Hematopoietic multipotent progenitor cell (in vitro differentiated cells): ENCODE results near the gene VCAN. TPM values are rescaled to one million over a fixed set of nuclear protein-coding genes. Genes with fewer than 3 reads are reported as not detected.

Experiments used
- DNase-seq, 3 donors: peaks; one replicate each; pipeline ENCODE4 v3.0.0-alpha.2; 2011 to 2015; ENCODE audit warnings: low read depth in 2 of 3, low spot score in 2 of 3
- total RNA-seq: library from RNA; depleted of rRNA; stranded (reverse); fragments of >200 nt; gene quantifications from one replicate; pipeline ENCODE4 v1.2.3, GENCODE V29; 2012

VCAN gene
- total RNA-seq, 1 donor: 5.4 TPM

DNA sequence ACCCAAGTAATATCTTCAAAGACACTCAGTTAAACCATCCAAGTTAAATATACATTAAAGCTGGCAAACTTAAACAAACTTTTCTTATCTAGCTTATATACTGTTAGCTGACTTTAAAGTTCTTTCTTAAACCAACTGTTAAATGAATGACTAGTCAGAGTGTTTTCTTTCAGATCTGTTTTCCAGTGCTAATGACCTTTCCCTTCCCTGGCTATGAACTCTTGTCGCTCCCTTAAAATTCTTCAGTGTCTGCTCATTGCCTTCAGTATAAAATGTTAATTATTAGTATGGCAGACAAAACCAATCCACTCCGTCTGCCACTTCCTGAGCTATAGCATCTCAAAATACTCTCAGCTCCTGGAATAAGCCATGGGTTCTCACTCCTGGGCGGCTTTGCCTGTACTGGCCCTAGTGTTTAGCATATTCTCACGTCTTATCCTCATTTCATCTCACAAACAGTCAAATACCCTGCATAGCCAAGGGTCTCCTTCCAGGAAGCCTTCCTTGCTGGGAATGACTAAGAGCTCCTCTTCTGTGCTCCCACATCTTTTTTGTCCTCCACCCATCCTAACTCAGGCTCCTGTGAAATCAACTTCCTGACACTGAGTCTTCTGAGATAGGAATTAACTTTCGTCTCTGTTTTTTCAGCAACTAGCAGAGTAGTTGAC, 87.7 kb downstream of the VCAN start:
- DNase-seq: no peak

DNA sequence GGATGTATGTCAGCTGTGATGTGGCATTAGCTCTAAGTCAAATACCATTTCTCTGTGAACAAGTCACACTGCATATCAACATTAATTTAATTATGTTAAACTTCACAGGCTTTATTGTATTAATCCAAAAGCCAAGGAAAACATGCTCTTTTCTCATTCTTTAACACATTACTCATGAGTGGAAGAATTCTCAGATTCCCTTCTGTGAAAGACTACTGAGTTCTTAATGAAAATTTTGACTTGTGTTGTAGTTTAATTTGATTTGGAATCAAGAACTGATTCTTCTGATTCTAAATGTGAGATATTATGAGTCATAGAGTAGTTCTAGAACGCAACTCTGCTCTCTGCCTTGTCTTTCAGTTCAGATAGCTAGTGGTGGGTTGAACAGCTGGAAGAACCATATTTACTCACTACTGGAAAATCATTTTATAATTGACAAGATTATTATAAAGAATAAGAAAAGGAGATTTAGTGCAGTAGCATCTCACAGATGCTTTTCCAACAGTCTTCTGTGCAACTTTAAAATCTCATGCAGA, 90.6 kb downstream of the VCAN start:
- DNase-seq: no peak

DNA sequence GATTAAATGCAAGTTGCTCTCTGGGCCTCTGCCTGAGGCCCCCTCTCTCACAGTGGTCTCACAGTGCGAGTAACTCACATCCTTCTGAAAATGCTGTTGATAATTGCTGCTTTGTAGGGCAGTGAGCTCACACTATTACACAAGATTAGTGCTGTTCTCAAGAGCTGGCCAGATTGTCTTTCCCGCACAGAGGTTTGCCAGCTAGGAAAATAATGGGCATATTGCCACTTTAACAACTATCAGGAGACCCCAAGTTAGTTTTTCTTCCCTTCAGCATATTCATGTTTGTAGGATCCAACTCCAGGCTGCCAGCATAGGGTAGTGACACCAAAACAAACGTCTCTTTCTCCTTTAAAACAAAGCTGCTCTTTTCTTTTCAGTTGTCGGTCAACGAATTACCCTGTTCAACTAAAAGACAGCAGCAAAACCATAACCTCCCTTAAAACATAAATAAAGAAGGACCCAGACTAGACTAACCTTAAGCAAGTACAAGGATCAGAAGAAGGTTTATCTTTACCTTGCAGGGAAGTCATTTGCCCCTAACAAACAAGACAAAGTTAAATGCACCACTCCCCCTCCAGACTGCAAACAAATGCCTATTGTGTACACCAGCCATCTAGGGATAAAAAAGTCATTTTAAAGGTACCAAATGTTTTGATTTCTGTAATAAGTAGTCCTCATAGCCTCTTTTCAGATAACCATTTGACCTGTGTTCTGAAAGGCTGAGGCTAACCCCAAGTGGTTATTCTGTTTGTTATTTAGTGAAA, 91.4 kb downstream of the VCAN start:
- DNase-seq: no peak

DNA sequence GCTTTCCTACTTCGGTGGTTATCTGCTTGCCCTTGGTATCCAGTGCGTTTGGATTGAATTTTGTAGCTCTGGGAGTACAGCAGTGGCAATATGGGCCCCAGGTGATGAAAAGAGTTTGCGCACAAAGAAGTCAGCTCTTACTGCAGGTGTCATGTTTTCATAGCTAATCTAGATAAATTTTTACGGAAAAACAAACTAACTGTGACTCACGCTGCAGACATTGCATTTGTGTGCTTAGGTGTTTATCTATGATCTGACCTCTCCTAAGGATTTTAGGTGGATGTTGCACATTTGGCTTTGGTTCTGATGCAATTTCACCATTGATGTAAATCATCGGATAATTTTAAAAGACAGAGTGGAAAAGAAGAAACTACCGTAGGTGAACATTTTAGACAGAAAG, 92.1 kb downstream of the VCAN start:
- DNase-seq: no peak

DNA sequence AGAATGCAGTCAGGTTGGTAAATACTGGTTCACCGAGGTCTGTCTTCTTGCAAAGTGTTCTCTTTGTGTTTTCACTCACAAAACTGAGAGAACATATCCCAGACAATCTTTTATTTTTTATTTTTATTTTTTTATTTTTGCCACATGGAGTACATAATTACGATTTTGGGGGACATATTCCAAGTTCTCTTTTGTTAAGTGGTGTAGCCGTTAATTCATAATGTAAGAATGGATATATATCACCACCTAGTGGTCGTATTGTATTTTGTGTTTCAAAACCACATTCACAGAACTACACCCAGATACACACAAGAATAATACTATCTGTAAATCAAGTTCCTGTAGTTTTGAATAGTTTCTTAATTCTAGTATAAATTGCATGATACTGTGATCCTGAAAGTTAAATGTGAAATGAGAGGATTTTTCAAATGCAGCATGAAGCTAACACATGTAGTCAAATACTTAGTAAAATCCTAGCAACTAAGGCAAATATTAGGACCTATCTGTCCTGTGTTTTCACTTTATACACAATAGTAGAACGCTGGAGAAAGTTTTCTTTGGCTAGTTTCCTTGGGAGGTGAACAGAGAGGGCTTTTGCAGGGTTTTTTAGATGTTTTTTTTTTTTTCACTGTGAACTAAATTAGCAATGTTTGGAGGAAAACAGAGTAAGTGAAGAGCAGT, 92.7 kb downstream of the VCAN start:
- DNase-seq: peak in 2 of 3 donors; percentile 16 to 67

DNA sequence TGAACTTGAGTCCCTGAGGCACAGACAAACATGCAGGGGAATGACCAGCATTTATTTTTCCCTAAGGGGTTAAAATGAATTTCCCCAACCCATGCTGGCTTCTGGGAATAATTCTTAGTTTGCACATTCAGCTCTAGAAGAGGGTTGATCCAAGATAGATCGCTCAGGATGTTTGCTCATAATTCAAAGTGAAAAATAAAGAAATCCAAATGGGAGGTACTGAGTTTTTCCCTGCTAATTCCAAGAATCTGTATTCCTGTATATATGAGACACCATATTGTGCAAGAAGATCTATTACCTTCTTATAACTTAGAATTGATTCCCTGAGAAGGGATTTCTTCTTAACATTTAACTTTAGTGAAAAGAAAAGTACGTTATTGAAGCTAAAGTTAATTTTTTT, 96.2 kb downstream of the VCAN start:
- DNase-seq: no peak

DNA sequence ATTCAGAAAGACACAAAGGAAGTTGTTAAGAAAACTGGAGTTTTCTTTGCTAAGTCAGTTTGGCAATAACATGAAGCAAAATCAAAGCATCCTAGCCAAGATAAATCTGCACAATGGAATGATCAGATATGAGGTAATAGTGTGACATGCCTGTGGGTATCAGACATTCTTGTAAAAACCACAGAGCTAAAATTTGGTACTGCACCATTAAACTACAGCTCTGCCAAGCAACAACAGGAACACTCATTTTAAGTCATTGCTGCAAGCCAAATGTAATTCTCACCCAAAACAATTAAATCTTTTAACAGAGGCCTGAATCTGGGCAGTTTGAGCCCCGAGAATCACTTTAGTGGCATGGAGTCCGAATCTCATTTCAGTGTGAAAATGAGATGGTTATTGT, 96.6 kb downstream of the VCAN start:
- DNase-seq: no peak

DNA sequence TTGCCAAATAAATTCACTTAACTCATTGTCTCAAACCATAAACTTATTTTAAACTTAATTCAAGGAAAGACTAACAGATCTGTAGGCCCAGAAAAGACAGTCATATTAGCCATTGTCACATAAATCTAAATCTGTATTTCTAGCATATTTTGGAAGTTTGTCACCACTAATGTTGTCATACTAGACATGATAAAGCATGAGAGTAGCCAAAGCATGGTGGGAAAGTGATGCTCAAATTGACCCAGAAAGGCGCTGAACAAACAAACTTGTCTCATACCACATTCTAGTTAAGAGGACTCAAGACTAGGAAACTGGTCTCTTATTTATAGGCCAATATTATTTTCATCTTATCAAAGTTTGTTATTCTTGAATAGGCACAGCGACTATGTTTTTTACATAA, 99.4 kb downstream of the VCAN start:
- no peak for DNase-seq

DNA sequence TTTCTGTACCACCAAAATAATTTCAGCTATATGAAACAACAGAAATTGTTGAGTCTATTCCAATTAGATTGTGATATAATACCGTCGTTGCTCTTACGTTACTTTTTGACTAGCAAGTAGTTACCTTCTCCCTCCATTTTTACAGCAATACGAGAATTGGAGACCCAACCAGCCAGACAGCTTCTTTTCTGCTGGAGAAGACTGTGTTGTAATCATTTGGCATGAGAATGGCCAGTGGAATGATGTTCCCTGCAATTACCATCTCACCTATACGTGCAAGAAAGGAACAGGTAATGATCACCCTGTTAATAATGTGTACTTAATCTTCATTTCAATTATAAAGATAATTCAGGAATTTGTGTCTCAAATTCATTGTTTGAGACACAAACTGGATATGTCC, 100.7 kb downstream of the VCAN start:
- DNase-seq: no peak

DNA sequence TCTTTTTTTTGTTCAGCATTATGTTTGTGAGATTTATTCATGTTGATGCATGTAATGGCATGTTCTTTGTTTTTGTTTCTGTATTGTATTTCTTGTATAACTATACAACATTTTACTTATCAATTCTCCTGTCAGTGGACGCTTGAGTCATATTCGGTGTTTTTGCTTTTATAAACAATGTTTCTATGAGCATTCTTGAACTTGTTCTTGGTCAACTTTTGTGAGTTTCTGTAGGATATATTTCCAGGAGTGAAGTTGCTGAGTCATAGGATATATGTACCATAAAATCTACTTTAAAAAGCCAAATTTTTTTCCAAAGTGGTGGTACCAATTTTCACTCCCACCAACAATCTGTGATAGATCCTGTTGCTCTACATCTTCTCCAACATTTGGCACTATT, 104.8 kb downstream of the VCAN start:
- DNase-seq: no peak

DNA sequence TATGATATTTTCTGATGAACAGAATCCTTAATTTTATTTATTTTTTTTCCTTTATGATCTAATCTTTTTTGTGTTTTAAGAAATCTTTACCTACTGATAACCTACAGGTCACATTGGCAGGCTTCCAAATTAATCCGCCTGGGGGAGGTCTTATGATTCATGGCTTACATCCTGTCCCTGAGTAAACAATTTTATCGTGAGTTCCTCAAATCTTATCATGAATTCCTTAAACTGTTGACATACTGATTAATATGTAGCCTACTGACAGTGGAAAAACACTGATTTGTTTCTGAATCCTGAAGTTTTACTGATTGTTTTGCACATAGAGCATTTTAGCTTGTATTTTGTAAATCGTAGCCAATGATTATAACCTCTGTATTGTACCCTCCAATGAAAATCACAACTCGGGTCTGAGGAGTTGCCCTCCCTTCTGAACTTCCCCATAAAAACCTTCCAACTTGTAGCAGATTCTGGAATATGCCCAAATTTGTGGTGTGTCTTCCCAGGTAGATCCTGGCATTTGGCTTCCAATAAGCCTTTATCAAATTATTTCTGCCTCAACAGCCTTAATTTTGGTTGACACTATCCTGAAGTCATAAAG, 105.6 kb downstream of the VCAN start:
- DNase-seq: peak in 1 of 3 donors; percentile 3

DNA sequence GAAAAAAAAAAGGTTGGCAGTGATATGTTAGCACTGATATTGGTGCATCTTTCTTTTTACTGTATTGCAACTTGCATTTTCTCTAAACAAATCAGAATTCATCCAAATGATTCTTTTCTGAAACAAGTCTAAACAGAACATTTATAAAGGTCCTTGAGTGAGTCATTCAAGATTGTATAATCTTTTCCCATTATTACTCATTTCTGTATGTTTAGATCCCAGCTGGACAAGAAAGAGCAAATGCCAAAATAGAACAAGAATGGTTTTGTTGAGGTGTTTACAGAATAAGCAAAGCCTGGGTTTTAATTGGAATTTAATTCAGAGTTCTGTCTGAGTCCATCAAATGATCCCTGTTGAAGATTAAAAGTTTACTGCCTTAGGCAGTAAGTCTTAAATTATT, 112.3 kb downstream of the VCAN start:
- no peak for DNase-seq

DNA sequence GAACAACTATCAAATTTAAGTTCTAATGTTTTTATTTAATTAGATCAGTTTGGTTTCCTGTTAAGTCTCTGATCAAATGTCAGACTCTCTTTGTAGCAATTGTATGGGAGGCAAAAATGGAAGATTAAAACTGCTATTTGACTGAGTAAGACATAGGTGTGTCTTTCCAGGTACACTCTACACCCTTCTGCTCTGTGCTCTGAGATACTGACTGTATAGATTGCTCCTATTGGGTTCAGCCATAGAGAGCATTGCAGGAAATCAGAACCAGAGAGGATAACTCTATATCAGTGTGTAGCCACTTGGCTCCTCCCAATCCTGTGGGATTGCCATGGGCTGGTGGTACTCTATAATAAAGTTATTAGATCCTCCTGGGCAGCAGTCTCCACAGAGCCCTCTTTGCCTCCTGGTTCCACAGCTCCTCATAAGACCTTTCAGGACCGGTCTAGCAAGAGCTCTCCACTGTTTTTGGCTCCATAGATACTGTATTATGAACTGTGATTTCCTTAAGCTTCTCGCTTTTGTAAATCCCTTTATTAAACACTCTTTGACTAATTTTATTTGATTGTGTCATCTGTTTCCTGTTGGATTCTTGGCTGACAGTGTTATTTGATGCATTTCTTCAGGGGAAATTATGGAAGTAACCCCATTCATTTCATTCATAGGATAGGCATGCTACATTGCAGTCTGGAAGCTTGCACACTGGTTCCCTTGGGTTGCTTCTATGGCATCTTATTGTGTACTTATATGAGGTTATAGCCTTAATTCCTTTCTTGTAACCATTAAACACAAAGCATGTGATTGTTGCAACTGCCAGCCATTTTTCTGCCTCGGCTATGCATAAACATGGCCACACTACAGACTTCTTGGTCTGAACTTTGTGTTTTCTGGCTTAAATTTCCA, 115.6 kb downstream of the VCAN start:
- DNase-seq: no peak

DNA sequence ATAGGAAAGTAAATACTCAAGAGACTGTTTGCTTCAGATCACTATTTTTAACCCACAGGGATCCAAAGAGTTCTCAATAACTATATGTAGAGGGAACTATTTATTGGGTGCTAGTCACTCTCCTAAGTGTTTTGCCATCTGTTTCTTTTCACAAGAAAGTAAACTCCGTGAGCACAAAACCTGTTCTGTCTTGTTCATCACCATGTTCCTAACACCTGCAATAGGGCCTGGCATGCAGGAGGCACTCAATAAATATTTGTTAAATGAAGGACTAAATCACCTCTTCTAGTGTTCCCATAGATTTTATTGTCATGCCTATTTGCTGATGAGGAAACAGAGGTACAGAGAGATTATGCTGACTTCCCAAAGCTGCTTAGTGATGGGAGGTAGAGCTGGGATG, 118.2 kb downstream of the VCAN start:
- DNase-seq: no peak

DNA sequence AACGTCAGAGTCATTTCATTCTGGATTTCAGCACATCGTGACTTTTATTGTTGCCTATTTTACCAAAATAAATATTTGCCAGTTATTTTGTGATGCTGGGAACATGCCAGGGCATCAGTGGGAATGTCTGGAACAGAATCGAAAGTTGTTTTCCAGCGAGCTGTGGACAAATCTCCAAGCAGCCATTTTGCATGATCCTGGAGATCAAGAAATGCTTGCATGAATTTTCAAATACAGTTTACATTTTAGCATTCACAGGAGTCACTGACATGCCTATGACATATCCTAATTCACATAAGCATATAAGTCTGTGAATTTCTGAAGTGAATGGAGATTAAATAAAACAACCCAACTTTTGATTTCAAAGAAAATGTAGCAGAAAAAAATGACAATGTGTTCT, 119.4 kb downstream of the VCAN start:
- DNase-seq: no peak

DNA sequence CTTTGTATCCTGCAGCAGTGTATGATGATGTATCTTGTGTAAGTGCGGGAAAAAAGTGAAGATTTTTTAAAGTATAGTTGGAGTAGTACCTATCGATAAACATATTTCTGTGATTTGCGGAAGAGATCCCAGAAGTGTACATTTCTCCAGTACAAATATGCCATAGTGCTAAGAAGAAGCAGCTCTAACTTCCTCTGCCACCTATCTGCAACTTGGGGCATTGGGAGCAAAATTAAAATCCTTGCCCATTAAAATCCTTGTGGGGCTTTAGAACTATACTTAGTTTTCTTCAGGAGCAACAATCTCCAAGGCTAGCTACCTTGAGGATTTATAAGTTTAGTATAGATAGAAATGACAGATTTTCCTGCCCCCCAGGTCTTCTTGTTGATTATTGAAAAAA, 123.7 kb downstream of the VCAN start:
- DNase-seq: no peak

DNA sequence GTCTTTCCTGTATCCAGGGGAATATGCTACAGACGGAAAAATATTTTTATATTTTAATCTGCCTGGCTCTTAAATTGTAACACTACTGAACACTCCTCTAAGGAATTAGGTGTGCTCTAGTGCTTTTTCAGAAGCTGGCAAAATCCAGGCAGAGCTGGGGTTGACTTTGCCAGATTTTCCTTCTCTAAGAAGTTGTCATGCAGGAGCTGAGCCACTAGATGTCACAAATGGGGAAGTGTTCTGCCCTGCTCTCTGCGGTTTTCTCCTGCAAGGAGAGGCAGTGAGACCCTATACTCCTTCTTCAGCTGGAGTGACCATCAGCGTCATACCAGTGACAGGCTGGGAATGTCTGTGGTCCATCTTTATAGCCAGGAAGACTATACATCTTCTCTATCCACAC, 136.6 kb downstream of the VCAN start:
- peak in 2 of 3 donors; percentile 21 to 51 for DNase-seq

DNA sequence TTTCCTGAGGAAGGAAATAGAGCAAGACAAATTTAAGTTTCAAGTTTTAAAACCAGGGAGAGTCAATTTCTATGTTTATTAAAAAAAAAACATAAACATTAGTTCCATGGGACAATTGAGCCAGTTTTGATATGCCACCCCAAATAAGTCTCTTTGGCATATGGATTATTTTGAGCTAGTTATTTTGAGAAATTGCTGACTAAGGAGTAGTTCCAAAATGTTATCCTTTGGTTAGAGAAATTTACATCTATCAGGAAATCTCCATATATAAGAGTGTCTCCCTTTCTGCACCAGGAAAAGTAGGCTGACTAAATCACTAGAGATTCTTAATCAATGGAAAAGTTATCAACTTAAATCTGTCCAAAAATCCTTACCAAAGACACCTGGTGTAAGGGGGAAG, 143.3 kb downstream of the VCAN start:
- DNase-seq: no peak

DNA sequence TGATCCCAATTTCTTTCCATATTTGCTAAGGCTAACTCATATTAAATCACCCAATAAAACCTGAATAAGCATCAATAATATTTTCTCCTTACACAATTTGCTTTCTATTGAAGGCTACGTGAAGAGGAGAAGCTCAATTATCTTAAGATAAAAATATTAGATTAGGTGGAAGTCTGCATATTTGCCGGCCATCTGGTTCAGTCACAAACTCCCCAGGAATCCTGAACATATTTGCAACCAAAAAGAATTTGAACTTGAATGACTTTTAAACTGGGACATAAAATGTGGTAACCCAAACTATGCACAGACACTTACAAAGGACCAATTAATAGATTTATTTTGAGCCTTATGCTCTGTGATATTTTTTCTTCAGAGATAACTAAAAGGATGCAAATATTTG, 156.8 kb downstream of the VCAN start:
- no peak for DNase-seq
